SU-DHL-6 (cell line): ENCODE measurements around the gene KDM4B.

Experiments used
- EZH2phosphoT487 ChIP-seq: fragments of 200-600 bp; sonication (generic), shearing (Covaris generic); conservative IDR thresholded peaks from 2 replicates; pipeline ENCODE4 v1.6.1; 2018; ENCODE audit warnings: mild to moderate bottlenecking, antibody characterized with exemption, low read length, moderate library complexity, mixed read lengths
- TF ChIP-seq, protein P1 (sequence below): fragments of 200-600 bp; sonication (generic); IDR thresholded peaks from one replicate; pipeline ENCODE4 v1.5.1; 2017; ENCODE audit warnings: antibody characterized with exemption, mild to moderate bottlenecking, low read length, moderate library complexity; ENCODE audit not compliant: insufficient read depth, poor library complexity, severe bottlenecking

DNA sequence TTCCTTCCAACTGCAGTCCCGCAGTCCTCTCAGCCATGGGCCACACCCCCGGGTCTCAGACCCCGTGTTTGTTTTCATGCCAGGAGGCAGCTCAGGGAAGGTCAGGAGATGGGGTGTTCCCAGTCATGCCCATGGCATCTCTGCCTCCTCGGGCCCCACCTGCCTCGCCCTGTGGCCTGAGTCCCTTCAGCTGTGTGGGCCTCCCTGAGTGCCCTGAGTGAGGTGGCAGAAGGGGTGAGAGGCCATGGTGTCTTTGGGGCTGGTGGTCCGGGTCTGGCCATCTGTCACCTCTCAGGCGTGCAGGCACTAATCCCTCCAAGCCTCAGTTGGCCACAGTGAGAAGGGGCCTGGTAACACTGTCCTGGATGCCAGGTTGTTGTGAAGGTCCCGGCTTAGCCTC, 10.9 kb upstream of the KDM4B start:
- TF ChIP-seq, protein P1, sequence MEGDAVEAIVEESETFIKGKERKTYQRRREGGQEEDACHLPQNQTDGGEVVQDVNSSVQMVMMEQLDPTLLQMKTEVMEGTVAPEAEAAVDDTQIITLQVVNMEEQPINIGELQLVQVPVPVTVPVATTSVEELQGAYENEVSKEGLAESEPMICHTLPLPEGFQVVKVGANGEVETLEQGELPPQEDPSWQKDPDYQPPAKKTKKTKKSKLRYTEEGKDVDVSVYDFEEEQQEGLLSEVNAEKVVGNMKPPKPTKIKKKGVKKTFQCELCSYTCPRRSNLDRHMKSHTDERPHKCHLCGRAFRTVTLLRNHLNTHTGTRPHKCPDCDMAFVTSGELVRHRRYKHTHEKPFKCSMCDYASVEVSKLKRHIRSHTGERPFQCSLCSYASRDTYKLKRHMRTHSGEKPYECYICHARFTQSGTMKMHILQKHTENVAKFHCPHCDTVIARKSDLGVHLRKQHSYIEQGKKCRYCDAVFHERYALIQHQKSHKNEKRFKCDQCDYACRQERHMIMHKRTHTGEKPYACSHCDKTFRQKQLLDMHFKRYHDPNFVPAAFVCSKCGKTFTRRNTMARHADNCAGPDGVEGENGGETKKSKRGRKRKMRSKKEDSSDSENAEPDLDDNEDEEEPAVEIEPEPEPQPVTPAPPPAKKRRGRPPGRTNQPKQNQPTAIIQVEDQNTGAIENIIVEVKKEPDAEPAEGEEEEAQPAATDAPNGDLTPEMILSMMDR: no peak
- TF ChIP-seq EZH2phosphoT487: no peak
